Measurements from ENCODE around the gene DMD. TPM values are rescaled to one million over a fixed set of nuclear protein-coding genes. Genes with fewer than 3 reads are reported as not detected.

DMD gene
- polyA plus RNA-seq, 3 donors = 0.23 TPM; not detected in 2

- Mint-ChIP-seq H3K9me3 (peaks cover 0 to 4% (median 0%) of the 10 kb centered on the region in 7 donors), H3K4me1 (no peaks in the 10 kb centered on the region), H3K36me3 (no peaks in the 10 kb centered on the region), H3K4me3 (no peak overlapping the region), H3K27me3 (ENCODE audit: low read depth in 3 of 3) (peaks cover 0 to 2% (median 0%) of the 10 kb centered on the region in 3 donors), H3K27ac (no peak overlapping the region)
- H3K9ac ChIP-seq (ENCODE audit: insufficient read depth, low read length, poor library complexity, severe bottlenecking) = no peak overlapping the region
- intact Hi-C loops (cut with micrococcal nuclease) = no loop called here
- H3K79me2 ChIP-seq (ENCODE audit: insufficient read depth, low read length) = no peaks in the 10 kb centered on the region
- H2AFZ ChIP-seq (ENCODE audit: insufficient read depth, low read depth, low read length, poor library complexity, severe bottlenecking) = no peak overlapping the region
- H3K27me3 ChIP-seq (ENCODE audit: control insufficient read depth in 2 of 2, insufficient read depth in 2 of 2, low read length in 2 of 2) = no peaks in the 10 kb centered on the region
- H3K9me3 ChIP-seq (replicated peaks in 1 of 2; ENCODE audit: control insufficient read depth in 1 of 2, insufficient read depth in 1 of 2, low read length in 2 of 2) = no peaks in the 10 kb centered on the region
- no peaks in the 10 kb centered on the region for H4K20me1 ChIP-seq (ENCODE audit: insufficient read depth, low read length)
- no CpG with 5 or more reads among the region's 5 CpGs for WGBS (ENCODE audit: insufficient coverage)
- no peak overlapping the region for H3K4me2 ChIP-seq (replicated peaks; ENCODE audit: extremely low read depth, low read length, poor library complexity, severe bottlenecking)
- no peak overlapping the region for H3K4me3 ChIP-seq (replicated peaks in 1 of 3; ENCODE audit: low read depth in 2 of 3, low read length in 3 of 3)
- no peak overlapping the region for H3K27ac ChIP-seq (ENCODE audit: low read depth in 1 of 2, low read length in 2 of 2)
- H3K36me3 ChIP-seq (replicated peaks in 1 of 2; ENCODE audit: control insufficient read depth in 1 of 2, insufficient read depth in 2 of 2, low read length in 2 of 2) = no peaks in the 10 kb centered on the region
- DNase-seq = no peak
- H3K4me1 ChIP-seq (ENCODE audit: control insufficient read depth in 1 of 2, insufficient read depth in 2 of 2, low read length in 2 of 2) = no peaks in the 10 kb centered on the region
- no peak for TF ChIP-seq CTCF (IDR thresholded peaks at IDR 0.05)
These were observed 1241.6 kb downstream of the DMD start for GRCh38 chrX:31969714-31970113.

- Histone ChIP-seq H3K9ac (ENCODE audit: insufficient read depth, low read length, poor library complexity, severe bottlenecking) (no peak overlapping the region), H3K27ac (ENCODE audit: low read depth in 1 of 2, low read length in 2 of 2) (no peak overlapping the region), H3K4me2 (replicated peaks; ENCODE audit: extremely low read depth, low read length, poor library complexity, severe bottlenecking) (no peak overlapping the region), H4K20me1 (ENCODE audit: insufficient read depth, low read length) (no peaks in the 10 kb centered on the region), H3K36me3 (replicated peaks in 1 of 2; ENCODE audit: control insufficient read depth in 1 of 2, insufficient read depth in 2 of 2, low read length in 2 of 2) (no peaks in the 10 kb centered on the region), H3K79me2 (ENCODE audit: insufficient read depth, low read length) (no peaks in the 10 kb centered on the region), H3K9me3 (replicated peaks in 1 of 2; ENCODE audit: control insufficient read depth in 1 of 2, insufficient read depth in 1 of 2, low read length in 2 of 2) (no peaks in the 10 kb centered on the region), H3K4me1 (ENCODE audit: control insufficient read depth in 1 of 2, insufficient read depth in 2 of 2, low read length in 2 of 2) (no peaks in the 10 kb centered on the region), H2AFZ (ENCODE audit: insufficient read depth, low read depth, low read length, poor library complexity, severe bottlenecking) (no peak overlapping the region), H3K4me3 (replicated peaks in 1 of 3; ENCODE audit: low read depth in 2 of 3, low read length in 3 of 3) (no peak overlapping the region), H3K27me3 (ENCODE audit: control insufficient read depth in 2 of 2, insufficient read depth in 2 of 2, low read length in 2 of 2) (no peaks in the 10 kb centered on the region)
- Mint-ChIP-seq H3K9me3 (peaks cover 0 to 3% (median 0%) of the 10 kb centered on the region in 7 donors), H3K4me3 (no peak overlapping the region), H3K27me3 (ENCODE audit: low read depth in 3 of 3) (no peaks in the 10 kb centered on the region), H3K36me3 (no peaks in the 10 kb centered on the region), H3K27ac (no peak overlapping the region), H3K4me1 (no peaks in the 10 kb centered on the region)
- WGBS (ENCODE audit: insufficient coverage) = no CpG with 5 or more reads among the region's 1 CpG
- no peak for DNase-seq
- intact Hi-C loops (cut with micrococcal nuclease) = no loop called here
- no peak for TF ChIP-seq CTCF (IDR thresholded peaks at IDR 0.05)
These were observed 1249.1 kb downstream of the DMD start for GRCh38 chrX:31962256-31962655.

Data from CD14-positive monocyte (primary cell).